Activated T-cell treated with anti-CD3 and anti-CD28 coated beads for 24 hours (primary cell): ENCODE measurements around the gene DIPK1B.
"Not testable (repeated sequence)": the region's sequence is repeated elsewhere in the genome, so short reads cannot be mapped to it uniquely, and the experiment has no call there.

Source experiments
- DNase-seq: peaks from one replicate; pipeline ENCODE4 v3.0.0-alpha.2; 2020; ENCODE audit warnings: low read depth

Gene DIPK1B

GRCh38 chr9:136754059-136754572 lies 41.7 kb downstream of the DIPK1B start:
- no peak for DNase-seq

- no peak for DNase-seq
Measured at GRCh38 chr9:136754626-136755301, 42.4 kb downstream of the DIPK1B start.

- not testable (repeated sequence) for DNase-seq
Measured at GRCh38 chr9:136755302-136756133, 43.1 kb downstream of the DIPK1B start.

- DNase-seq = no peak
Measured at GRCh38 chr9:136756134-136756438, 43.7 kb downstream of the DIPK1B start.

- DNase-seq = no peak
Measured at GRCh38 chr9:136756836-136757235, 44.5 kb downstream of the DIPK1B start.

- no peak for DNase-seq
Measured at GRCh38 chr9:136757328-136757727, 45.0 kb downstream of the DIPK1B start.

GRCh38 chr9:136757751-136758140 lies 45.4 kb downstream of the DIPK1B start:
- no peak for DNase-seq

GRCh38 chr9:136759001-136759400 lies 46.6 kb downstream of the DIPK1B start:
- DNase-seq = no peak

- no peak for DNase-seq
Measured at GRCh38 chr9:136759436-136760325, 47.3 kb downstream of the DIPK1B start.

GRCh38 chr9:136760424-136760823 lies 48.1 kb downstream of the DIPK1B start:
- DNase-seq = no peak

- not testable (repeated sequence) for DNase-seq
Measured at GRCh38 chr9:136760834-136761544, 48.6 kb downstream of the DIPK1B start.

- DNase-seq = no peak
Measured at GRCh38 chr9:136761545-136761981, 49.2 kb downstream of the DIPK1B start.

- no peak for DNase-seq
Measured at GRCh38 chr9:136762221-136762691, 49.9 kb downstream of the DIPK1B start.

- peak; percentile 46 for DNase-seq
Measured at GRCh38 chr9:136762915-136763648, 50.7 kb downstream of the DIPK1B start.

- no peak for DNase-seq
Measured at GRCh38 chr9:136763649-136764035, 51.3 kb downstream of the DIPK1B start.

GRCh38 chr9:136764301-136764891 lies 52.0 kb downstream of the DIPK1B start, which contains the start of gene LCN15:
LCN15 (minus strand) TSS chr9:136764518; CDS start chr9:136764488, 30 bp downstream.
- no peak for DNase-seq

GRCh38 chr9:136765041-136765440 lies 52.7 kb downstream of the DIPK1B start:
- no peak for DNase-seq

GRCh38 chr9:136765745-136766409 lies 53.5 kb downstream of the DIPK1B start:
- not testable (repeated sequence) for DNase-seq

- not testable (repeated sequence) for DNase-seq
Measured at GRCh38 chr9:136766410-136767120, 54.2 kb downstream of the DIPK1B start.
